ENCODE measurements around the gene SNX20.

- TF ChIP-seq CTCF (IDR thresholded peaks at IDR 0.05): no peak
- no peak for TF ChIP-seq POLR2A (IDR thresholded peaks at IDR 0.05)
Observed at GRCh38 chr16:50674831-50675230, 6.3 kb downstream of the SNX20 start.
